ENCODE data around the gene UMAD1. TPM values are rescaled to one million over a fixed set of nuclear protein-coding genes. Genes with fewer than 3 reads are reported as not detected.

Gene UMAD1
- total and polyA plus RNA-seq, 2 of the 13 experiments (the other 11 are each of a cell fraction or from before 2014, with no cell fraction given): 16.8 to 17.6 TPM

DNA sequence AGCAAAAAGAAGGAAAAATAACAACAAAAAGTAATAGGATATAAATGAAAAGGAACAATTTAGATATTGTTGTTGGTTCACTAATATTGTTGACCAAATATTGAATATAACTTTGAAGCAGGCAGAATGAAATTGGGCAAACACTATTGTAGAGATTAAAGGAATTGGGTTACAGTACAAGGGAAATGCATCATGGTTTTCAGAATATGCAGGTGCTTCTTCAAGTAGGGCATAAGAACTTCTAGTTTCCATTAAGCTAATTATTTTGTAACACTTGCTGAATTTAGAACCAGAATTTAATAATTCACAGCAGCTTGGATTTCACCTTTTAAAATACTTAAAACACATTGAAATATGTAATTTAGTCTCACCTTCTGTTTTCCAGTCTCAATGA is 41.4 kb downstream of the UMAD1 start:
- ATAC-seq (no peak), DNase-seq (ENCODE audit: low spot score) (no peak), FAIRE-seq (peak; percentile 26)
- peaks cover 5% of the 10 kb centered on the region for H3K4me1 ChIP-seq (ENCODE audit: insufficient read depth, low read length)
- TF ChIP-seq HIVEP1 (CRISPR knock-in tag; IDR thresholded peaks at IDR 0.05): no peak
- no peak for TF ChIP-seq TMF1 (CRISPR knock-in tag; IDR thresholded peaks at IDR 0.05; ENCODE audit: low read depth)
- TF ChIP-seq ZNF672 (CRISPR knock-in tag; IDR thresholded peaks at IDR 0.05): no peak
- no peak for TF ChIP-seq SIN3B (IDR thresholded peaks at IDR 0.05; ENCODE audit: low read length)
- TF ChIP-seq ZNF605 (CRISPR knock-in tag; IDR thresholded peaks at IDR 0.05): no peak
- no peak for TF ChIP-seq HOXA5 (CRISPR knock-in tag; IDR thresholded peaks at IDR 0.05)
- no peak for TF ChIP-seq ZNF878 (CRISPR knock-in tag; IDR thresholded peaks at IDR 0.05)
- TF ChIP-seq FOXJ3 (CRISPR knock-in tag; IDR thresholded peaks at IDR 0.05; ENCODE audit: borderline replicate concordance): no peak
- ChIA-PET POLR2A (no interaction called here), CTCF (ENCODE audit: low intra/inter-chr PET ratio, low total read pairs) (interaction anchor here (1.3 to 1.9 kb wide), 2 partner anchors 80 to 409 kb away, joined by 3 to 15 read pairs; no protein-coding TSS in a partner anchor)
- H3K36me3 ChIP-seq (replicated peaks in 1 of 2; ENCODE audit: control insufficient read depth in 1 of 2, insufficient read depth in 2 of 2, low read length in 2 of 2): peaks cover 0 to 2% of the 10 kb centered on the region in 2 experiments; a peak in 1 of 5 replicates
- in situ Hi-C loops (cut with HindIII; ENCODE audit: extremely low pct_ligation_motif_present, low pct_unique_long_range_greater_than_20kb): loop anchor here (5.0 kb wide), 1 partner anchor 75 kb away; no protein-coding TSS in a partner anchor
- no peak overlapping the region for H3K4me2 ChIP-seq (ENCODE audit: low read depth, low read length)
- no peaks in the 10 kb centered on the region for H4K20me1 ChIP-seq (ENCODE audit: insufficient read depth, low read length)
- H3K79me2 ChIP-seq (ENCODE audit: insufficient read depth, low read length): no peaks in the 10 kb centered on the region
- H3K27me3 ChIP-seq (ENCODE audit: control insufficient read depth in 1 of 2, insufficient read depth in 2 of 2, low read length in 2 of 2): no peaks in the 10 kb centered on the region
- no peak overlapping the region for H3K4me3 ChIP-seq (replicated peaks in 1 of 3; ENCODE audit: insufficient read depth in 1 of 3, low read depth in 2 of 3, low read length in 3 of 3)
- H3K9ac ChIP-seq (ENCODE audit: insufficient read depth, low read depth, low read length): no peak overlapping the region
- BruUV-seq (replicated peaks): TSS peak; percentile 24
- intact Hi-C loops (cut with micrococcal nuclease; ENCODE audit: unreplicated experiment): loop anchor here (1.0 to 5.0 kb wide), 4 partner anchors 79 to 535 kb away; no protein-coding TSS in a partner anchor
- H3K27ac ChIP-seq (ENCODE audit: extremely low read length, insufficient read depth, low read length): no peak overlapping the region
- no peak overlapping the region for H2AFZ ChIP-seq (ENCODE audit: low read length)
- H3K9me3 ChIP-seq (ENCODE audit: low read length): no peaks in the 10 kb centered on the region

DNA sequence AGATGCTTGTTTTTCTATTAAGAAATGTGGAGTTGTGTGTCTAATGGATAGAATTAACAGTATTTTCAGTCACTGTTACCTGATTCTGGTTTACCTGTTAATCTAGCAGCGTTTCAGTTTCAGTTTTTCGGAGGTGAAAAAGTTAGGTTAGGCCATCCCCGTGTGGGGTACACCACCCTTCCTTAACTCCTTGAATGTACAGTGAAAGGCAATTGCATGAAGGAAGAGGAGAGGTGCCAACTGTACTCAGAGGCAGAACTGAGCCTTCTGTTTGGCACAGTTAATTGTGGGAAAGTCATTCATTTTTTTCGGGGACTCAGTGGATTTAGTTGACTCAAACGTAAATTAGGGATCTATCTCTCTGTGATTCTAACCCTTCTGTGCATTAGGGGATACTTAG is 42.3 kb downstream of the UMAD1 start:
- Histone ChIP-seq H2AFZ (ENCODE audit: low read length) (no peak overlapping the region), H3K36me3 (replicated peaks in 1 of 2; ENCODE audit: control insufficient read depth in 1 of 2, insufficient read depth in 2 of 2, low read length in 2 of 2) (peaks cover 0 to 1% of the 10 kb centered on the region in 2 experiments; a peak in 1 of 5 replicates), H3K9me3 (ENCODE audit: low read length) (no peaks in the 10 kb centered on the region), H3K27ac (ENCODE audit: extremely low read length, insufficient read depth, low read length) (no peak overlapping the region), H3K27me3 (ENCODE audit: control insufficient read depth in 1 of 2, insufficient read depth in 2 of 2, low read length in 2 of 2) (no peaks in the 10 kb centered on the region), H3K4me3 (replicated peaks in 1 of 3; ENCODE audit: insufficient read depth in 1 of 3, low read depth in 2 of 3, low read length in 3 of 3) (no peak overlapping the region), H3K4me1 (ENCODE audit: insufficient read depth, low read length) (peaks cover 6% of the 10 kb centered on the region), H3K4me2 (ENCODE audit: low read depth, low read length) (no peak overlapping the region), H3K9ac (ENCODE audit: insufficient read depth, low read depth, low read length) (no peak overlapping the region), H4K20me1 (ENCODE audit: insufficient read depth, low read length) (no peaks in the 10 kb centered on the region), H3K79me2 (ENCODE audit: insufficient read depth, low read length) (no peaks in the 10 kb centered on the region)
- FAIRE-seq (no peak), ATAC-seq (no peak), DNase-seq (ENCODE audit: low spot score) (no peak)
- ChIA-PET CTCF (ENCODE audit: low intra/inter-chr PET ratio, low total read pairs) (no interaction called here), POLR2A (no interaction called here)
- 94% methylated on average over 5 of the region's 5 CpGs for WGBS (ENCODE audit: low lambda C conversion rate)
- in situ Hi-C loops (cut with HindIII; ENCODE audit: extremely low pct_ligation_motif_present, low pct_unique_long_range_greater_than_20kb): loop anchor here (5.0 kb wide), 1 partner anchor 74 kb away; no protein-coding TSS in a partner anchor
- no TSS peak for BruUV-seq (replicated peaks)
- intact Hi-C loops (cut with micrococcal nuclease; ENCODE audit: unreplicated experiment): loop anchor here (5.0 kb wide), 2 partner anchors 354 to 534 kb away; no protein-coding TSS in a partner anchor
- TF ChIP-seq MTERF4 (CRISPR knock-in tag; IDR thresholded peaks at IDR 0.05) (no peak), ZNF558 (CRISPR knock-in tag; IDR thresholded peaks at IDR 0.05; ENCODE audit: borderline replicate concordance) (no peak), ZNF317 (CRISPR knock-in tag; IDR thresholded peaks at IDR 0.05) (no peak), ERF (CRISPR knock-in tag; IDR thresholded peaks at IDR 0.05) (no peak), ZNF224 (CRISPR knock-in tag; IDR thresholded peaks at IDR 0.05) (no peak), ZNF563 (CRISPR knock-in tag; IDR thresholded peaks at IDR 0.05) (no peak), PHF5A (CRISPR knock-in tag; IDR thresholded peaks at IDR 0.05; ENCODE audit: low read depth, unreplicated experiment) (no peak), CEBPZ (IDR thresholded peaks at IDR 0.05; ENCODE audit: low read length) (no peak), ARHGAP35 (CRISPR knock-in tag; IDR thresholded peaks at IDR 0.05; ENCODE audit: borderline replicate concordance) (no peak)
